Right renal cortex interstitium (tissue), 3 donors: ENCODE results near the gene SNAP25. TPM values are rescaled to one million over a fixed set of nuclear protein-coding genes. Genes with fewer than 3 reads are reported as not detected.

Source experiments
- DNase-seq, 3 donors: peaks; one replicate each; pipeline ENCODE4 v3.0.0-alpha.2; 2013; ENCODE audit warnings: low read depth in 3 of 3, low spot score in 2 of 3
- polyA plus RNA-seq, 3 donors: library from polyadenylated mRNA; unstranded; fragments of 120-200 nt; gene quantifications; one replicate each; pipeline ENCODE4 v1.2.1, GENCODE V29; 2013; ENCODE audit not compliant: insufficient read length in 3 of 3

SNAP25 gene
- 1 to 10 TPM; 5.5 to 6.3 (median 5.9) TPM for polyA plus RNA-seq

DNA sequence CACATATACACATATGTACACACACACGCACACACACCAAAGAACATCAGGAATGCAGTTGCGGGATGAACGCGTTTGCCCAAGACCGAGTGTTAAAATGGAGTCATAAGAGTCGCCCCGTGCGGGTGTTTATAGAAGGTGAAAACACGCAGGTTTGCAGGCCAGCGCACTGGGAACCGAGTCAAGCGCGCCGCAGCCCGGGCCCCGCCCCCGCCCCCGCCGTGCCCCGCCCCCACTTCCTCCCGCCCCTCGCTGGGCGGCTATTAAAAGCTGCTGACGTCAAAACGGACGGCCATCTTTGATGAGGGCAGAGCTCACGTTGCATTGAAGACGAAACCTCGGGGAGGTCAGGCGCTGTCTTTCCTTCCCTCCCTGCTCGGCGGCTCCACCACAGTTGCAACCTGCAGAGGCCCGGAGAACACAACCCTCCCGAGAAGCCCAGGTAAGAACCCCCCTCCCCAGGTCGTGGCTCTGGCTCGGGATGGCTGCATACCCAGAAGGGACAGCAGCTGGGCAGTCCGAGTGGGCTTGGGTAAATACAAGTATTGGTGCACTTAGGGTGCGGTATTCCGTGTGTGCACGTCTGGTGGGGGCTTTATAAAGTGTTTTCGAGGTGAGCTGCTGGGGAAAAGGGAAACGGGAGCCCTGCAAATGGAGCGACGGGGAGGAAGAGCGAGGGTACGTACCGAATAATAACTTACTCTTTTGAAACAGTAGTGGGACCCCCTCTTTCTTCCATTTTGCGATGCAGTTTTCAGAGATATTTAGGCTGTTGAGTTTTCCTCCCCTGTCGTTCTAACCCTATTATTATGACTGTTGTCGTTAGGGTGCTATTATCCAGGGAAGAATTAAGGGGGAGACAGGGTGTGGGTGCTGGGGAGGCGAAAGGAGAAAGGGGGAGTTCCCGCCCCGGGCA lies at the start of gene SNAP25:
TSS of gene SNAP25 (plus strand) at position 295 of the 916 bp plus-strand sequence. CDS start 56,662 bp downstream, outside the sequence.
- peak; percentile 76 to 84 (median 81) for DNase-seq

DNA sequence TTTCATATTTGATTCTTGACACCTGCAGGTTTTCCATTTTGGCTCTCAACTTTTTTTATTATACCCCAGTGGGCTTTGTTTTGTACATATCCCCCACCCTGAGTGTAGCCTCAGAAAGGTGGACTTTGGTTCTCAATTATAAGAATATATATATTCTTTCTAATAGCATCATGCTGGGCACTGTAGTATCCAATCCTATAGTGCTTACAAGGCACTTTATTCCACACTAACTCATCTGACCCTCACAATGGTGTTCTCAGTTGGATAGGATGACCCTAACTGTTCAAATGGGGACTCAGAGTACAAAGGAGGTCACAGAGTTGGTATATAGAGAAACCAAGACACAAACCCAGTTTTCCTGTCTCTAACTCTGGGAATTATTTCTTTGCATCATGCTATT lies 48.9 kb upstream of the SNAP25 start:
- no peak for DNase-seq

DNA sequence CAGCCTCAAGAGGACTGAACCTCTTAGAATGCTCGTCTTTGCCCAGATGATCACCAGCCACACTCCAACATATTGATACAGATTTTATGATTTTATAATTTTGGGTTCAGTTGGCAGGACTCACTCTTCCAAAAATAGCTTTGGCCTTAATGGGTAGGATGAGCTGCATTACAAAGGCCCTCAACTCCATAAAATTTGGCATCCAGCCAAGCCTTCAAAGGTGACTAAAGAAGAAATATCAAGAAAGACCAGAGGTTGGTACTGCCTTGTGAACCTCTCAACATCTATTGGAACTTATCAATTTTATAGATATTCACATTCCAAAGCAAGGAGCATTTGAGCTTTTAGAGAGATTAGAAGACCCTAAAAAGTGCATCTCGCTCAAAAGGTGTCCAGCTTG lies 48.4 kb upstream of the SNAP25 start:
- no peak for DNase-seq

DNA sequence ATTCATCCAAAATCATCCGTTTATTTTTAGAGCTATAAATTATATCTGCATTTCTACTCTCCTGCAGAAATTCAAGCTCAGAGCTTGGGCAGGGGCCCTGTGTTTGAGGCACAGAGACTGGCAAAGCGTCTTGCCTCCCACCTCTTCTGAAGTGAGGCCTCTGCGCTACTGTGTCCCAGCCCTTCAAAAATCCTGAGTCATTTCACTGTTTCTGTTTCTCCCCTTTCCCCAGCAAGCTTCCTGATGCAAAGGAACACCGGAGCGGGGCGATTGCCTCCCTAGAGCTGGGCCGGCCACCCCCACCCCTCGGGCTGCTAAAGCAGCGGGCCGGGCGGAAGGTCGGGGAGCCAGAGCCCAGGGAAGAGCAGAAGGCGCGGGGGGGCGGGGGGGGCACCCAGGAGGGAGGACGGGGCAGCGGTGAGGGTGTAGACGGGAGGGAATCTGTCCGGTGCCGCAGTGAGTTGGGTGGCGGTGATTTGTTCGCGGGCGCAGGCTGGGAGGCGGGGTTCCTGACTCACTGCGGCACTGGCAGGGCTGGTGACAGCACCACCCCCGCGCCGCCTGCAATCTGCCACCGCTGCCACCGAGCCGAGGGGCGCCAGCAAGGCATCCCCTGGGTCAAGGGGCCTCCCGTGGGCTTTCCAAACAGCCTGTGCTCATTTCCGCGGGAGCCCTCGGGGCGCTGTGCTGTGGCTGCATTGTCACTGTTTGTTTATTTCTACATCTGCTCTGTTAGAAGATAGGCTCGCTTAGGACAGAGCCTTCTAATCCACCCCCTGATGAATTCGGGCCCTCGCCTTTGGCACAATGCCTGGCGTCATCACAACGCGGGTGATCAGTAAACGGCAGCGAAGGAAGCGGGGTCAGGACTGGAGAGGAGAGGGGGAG lies 46.5 kb upstream of the SNAP25 start:
- DNase-seq = peak in 1 of 3 donors; percentile 3

DNA sequence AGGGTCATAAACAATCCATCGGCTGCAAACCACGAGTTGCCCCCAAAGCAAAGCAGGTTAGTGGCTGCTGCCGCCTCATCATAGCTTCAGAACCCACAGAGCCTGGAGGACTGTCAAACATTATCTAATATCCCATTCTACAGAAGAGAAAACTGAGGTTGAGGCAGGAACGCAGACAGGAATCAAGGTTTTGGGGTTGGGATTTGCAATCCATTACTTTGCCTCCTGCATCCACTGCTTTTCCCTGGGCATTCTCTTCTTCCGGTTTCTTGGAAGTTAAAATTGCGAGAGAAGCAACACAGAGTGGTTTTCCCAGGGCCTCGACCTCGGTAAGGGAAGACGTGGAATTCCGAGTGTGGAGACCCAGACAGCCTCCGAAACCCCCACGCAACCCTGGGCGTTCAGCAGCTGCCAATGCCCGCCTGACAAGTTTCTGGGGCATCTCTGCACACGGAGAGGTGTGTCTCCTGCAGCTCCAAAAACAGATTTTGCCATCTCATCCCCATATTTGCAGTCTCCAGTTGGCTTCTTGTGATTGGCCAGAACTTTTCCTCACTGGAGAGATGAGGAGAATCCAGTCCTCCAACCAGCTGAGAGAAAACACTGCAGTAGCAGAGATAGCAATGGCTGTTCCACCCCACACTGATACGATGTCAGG lies 45.5 kb upstream of the SNAP25 start:
- DNase-seq = no peak

DNA sequence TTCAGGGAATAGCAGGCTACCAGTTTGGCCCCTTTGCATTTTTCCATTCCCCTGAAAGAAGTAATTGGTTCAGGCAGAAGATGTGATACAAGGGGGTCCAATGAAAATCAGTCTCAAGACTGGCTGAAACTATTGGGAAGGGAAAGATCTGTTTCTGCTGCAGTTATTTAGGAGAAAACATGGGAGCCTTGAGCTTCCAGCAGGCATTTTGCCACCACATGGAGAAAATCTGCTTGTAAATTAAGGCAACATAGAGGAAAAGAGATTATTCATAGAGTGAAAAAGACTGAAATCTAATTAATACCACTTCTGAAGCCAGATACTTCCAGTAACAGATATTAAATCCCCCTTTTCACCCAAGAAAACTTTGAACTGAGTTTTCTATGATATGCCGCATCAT lies 44.2 kb upstream of the SNAP25 start:
- DNase-seq = no peak

DNA sequence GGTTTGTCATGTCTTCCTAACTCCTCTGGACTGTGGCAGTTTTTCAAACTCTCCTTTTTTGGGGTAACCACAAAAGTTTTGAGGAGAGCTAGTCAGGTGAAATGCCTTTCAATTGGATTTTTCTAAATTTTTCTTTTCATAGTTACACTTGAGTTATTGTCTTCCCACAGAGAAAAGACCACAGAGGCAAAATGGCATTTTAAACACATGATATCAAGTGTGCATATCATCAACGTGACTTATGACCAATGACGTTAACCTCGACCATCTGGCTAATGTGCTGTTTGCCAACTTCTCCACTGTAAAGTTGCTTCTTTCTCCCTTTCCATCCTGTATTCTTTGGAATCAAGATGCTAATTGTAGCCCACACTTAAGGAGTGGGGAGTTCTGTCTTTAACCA lies 41.3 kb upstream of the SNAP25 start:
- no peak for DNase-seq

DNA sequence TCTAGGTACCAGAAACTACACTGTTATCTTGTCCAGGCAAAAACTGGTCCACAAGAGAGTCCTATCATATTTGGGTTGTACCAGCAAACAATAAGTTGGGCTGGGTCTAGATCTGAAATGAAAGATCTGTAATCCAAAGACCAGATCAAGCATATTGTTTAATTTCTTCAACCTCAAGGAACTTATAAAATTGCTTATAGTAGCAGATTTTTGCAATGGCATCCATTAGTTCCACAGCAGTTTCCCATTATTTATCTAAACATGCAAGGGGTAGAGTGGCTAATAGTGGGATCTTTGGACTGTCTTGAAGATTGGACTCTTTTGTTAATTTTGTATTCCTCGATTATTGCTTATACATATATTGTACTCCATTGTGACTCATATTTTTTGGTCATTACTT lies 40.5 kb upstream of the SNAP25 start:
- no peak for DNase-seq

DNA sequence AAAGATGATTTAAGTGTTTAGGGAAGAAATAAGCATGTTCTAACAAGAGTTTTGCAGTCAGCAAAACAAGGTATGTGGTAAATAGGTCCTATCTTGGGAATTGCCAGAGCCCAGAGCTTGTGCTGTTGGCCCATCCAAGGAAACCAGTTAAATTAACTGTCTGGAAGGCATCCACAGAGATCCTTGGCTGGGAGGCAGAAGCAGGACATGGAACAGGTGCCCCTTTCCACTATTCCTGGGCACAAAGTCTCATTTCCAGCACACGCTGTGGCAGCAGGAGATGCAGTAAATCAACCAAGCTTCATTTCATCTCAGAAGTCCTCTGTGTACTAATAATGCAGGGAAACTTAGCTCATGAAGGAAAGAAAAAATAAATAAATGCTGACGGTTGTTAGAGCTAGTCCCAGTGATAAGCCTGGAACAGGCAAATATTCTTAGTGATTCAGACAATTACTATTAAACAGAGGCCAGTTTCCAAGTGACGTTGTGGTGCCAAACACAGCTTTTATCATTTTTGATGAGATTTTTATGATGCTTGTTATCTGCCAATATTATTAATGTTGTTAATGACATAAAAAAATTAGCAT lies 39.8 kb upstream of the SNAP25 start:
- no peak for DNase-seq

DNA sequence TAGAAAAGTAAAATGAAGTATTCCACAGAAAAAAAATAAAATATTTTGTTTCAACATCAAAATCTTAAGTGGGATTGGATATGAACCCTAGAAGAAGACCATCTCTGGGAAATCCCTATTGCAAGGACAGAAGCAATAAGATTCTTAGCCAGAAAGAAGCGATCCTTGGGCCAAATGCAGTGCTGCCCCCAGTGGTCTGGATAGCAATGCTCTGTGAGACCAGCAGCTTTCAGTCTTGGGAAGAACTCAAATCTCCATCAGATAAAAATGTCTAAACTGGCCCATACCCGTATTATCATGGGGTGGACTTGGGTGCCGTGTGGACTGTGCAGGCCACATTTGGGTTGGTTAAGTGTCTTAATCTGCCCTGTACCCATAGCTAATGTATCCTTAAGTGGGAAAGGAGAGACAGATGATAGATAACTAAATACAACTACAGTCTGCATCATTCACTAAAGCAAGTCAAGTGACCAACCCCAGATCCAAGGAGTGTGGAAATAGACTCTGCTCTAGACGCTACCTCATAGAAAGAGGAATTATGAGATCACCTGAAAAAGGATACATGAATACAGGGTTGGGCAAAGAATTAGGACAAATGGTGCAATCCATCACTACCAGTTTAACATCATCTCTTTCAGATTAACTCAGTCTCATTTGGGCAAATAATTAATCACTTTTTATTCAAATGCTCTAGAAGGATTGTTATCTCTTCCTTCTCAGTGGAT lies 38.9 kb upstream of the SNAP25 start:
- no peak for DNase-seq

DNA sequence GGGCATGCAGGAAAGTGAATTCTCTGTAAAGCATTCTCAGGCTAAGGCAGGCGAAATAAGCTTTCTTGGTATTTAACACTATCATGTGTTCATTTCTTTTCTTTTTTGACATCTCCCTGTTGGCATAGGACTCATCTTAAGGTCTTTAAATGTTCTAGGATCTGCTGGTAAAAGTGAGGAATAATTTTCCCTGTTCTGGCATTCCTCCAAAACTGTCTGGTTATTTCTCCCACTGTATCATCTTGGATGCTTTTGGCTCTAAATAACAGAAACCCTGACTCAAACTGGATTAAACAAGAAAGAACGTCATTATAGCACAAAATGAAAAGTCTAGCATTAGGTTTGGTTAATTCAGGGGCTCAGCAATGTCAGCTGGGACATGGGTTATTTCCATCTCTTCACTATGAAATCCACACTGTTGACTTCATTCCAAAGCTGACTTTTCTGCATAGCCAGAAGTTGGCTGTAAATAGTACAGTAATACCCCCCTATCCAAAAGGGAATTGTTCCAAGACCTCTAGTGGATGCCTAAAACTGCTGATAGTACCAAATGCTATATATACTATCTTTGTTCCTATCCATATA lies 37.9 kb upstream of the SNAP25 start:
- no peak for DNase-seq

DNA sequence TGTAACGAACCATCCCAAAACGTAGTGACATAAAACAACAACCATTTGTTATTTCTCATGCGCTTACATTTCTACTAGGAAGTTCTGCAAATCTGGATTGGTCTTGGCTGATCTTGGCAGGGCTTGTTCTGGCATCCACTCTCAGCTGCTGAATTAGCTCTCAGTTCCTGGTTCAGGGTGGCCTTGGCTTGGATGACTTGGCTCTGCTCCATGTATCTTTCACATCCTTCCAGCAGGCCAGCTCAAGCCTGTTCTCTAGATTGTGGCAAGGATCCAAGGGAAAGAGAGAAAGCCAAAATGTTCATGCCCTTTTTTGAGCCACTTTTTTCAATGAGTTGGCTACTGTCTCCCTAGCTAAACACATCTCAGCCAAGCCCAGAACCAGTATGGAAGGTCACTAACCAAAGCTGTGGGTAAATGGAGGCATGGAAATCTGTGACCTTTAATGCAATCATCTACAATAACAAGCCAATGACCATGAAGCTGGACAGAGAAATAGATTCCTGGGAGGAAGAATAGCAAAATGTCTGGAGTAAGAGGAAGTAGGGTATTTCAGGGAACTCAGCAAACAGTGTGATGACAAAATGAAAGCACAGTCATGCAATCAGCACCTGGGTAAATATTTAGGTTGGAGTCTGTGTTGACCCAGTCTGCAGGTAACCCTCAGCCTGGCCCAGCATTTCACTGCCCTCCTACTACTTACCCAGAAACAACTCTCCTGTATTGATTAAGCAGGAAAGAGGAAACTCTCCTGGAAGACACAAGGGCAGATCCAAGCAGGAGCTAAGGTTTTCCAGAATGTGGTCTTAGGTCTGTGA lies 32.7 kb upstream of the SNAP25 start:
- no peak for DNase-seq

DNA sequence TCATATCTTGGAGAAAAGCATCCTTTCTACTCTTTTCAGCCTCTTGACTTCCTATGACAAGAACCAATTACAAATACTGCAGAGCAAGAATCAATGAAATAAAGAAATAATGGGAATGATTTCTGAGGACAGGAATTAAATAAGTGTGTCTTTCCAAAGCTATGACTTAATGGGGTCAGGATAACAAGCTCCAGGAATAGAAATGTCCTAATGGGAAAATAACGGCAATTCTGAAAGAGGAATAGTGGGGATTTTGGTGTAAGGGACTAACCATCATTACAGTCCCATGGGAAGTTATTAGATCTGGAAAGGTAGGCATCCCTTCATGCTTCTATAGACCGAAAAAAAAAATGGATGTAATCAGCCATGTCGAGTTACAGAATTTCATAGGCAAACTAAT lies 28.2 kb upstream of the SNAP25 start:
- no peak for DNase-seq

DNA sequence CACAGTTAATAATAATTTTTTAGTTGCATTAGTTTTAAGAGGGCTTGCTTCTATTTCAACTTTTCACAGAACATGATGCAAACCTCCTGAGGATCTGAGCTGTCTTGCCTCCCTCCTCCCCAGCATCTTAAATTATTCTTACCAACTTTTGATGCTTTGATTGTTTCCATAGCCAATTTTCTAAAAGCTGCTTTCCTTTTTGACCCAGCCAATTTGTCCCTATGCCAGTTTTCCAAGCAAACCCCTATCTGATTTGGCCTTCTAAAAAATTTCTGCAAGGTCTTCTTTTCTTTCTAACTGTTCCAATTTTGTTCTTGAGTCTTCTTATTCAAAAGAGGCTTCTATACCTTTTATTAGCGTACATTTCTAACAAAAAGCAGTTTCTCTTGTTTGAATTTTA lies 26.5 kb upstream of the SNAP25 start:
- DNase-seq = no peak

DNA sequence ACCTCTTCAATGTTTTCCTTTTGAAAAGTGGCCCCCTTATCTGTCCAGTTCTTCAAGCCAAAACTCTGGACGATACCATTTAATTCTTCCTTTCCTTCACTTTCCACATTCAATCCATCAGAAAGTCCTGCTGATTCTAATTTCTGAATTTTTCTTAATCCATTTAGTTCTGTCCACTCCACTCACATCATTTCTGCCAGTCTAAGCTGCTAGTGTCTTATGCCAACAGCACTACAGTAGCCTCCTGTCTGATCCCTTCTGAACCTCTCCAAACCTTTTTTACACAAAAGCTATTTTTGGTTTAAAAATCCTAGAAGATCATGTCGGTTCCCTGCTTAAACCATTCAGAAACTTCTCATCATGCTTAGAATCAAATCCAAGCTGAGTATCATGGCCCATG lies 24.5 kb upstream of the SNAP25 start:
- DNase-seq = no peak

DNA sequence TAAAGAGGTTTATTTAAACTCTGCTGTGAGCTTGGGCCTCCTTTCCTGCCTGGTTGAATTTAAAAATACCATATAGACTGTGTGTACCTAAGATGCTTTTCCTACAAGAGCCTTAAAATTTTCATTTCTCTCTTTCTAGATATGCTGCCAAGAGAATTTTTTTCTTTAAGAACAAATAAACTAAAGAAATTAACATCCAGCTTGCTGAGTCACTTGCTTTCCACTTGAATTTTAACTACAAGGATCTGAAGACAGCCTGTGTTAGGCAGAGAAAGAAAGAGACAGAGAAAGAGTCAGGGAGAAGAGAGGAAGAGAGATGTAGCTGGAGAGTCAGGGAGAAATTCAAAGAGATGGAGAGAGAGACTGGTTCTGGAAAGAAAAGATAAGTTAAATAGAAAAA lies 18.3 kb upstream of the SNAP25 start:
- DNase-seq = no peak

DNA sequence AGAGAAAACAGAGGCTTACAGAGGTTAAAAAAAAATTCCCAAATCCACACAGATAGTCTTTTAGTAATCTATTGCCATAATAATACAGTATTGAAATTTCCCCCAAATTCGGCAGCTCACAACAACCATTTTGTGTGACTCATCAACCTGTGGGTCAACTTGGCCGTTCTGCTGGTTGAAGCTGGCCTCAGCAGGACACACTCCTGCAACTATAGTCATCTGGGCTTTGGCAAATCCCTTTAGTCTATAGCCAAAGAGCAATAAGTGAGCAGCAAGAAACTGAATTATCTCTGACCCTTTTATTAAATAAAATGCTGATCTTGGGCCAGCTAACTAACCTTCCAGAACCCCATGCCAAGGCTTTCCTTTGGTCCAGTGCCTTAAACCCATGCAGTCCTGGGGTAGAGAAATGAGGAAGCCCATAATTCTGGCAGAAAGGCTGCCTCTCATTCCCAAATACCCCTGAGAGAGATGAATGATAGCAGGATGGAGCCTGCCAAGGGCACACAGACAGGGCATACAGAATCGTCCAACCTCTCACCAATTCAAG lies 17.2 kb upstream of the SNAP25 start:
- DNase-seq = no peak

DNA sequence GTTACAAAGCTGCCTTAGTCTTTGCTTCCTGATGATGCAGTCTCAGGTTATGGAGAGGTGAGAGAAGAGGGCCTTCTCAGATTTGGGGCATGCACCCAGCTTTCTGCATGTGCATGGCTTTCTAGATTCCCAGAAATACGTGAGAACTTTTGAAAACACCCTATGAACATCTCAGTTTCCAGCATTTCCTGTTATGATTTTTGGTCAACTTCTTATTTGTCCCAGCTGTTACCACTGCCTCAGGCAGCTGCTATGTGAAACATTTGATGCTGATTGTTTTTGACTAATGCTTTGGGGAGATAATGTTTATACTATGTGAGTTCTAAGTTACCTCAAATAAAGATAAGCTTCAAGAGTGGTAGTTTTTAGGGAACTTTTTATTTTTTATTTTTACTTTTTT lies 9.5 kb upstream of the SNAP25 start:
- no peak for DNase-seq
